Neural cell (in vitro differentiated cells): ENCODE measurements around the gene CAV3.

Source experiments
- CTCF ChIP-seq: fragments of 450-650 bp; IDR thresholded peaks from 2 replicates; pipeline ENCODE4 v1.5.1; 2014; ENCODE audit warnings: antibody characterized with exemption, mild to moderate bottlenecking, moderate library complexity; ENCODE audit not compliant: poor library complexity, severe bottlenecking
- EP300 ChIP-seq: fragments of 450-650 bp; conservative IDR thresholded peaks from 2 replicates; pipeline ENCODE4 v1.6.1; 2014; ENCODE audit warnings: antibody characterized with exemption, mild to moderate bottlenecking, moderate library complexity; ENCODE audit not compliant: poor library complexity, severe bottlenecking
- EZH2 ChIP-seq: fragments of 200-600, 300-800 bp; shearing (Covaris generic), sonication (generic); IDR thresholded peaks from 2 replicates; pipeline ENCODE4 v1.6.1; 2014; ENCODE audit warnings: antibody characterized with exemption, low read length, borderline replicate concordance, mild to moderate bottlenecking; ENCODE audit not compliant: insufficient read depth, poor library complexity, severe bottlenecking
- POLR2AphosphoS5 ChIP-seq: IDR thresholded peaks from 2 replicates; pipeline ENCODE4 v1.6.1; 2012
- RAD21 ChIP-seq: fragments of 450-650 bp; conservative IDR thresholded peaks from 2 replicates; pipeline ENCODE4 v1.6.1; 2014; ENCODE audit warnings: antibody characterized with exemption, mild to moderate bottlenecking, moderate library complexity
- REST ChIP-seq: IDR thresholded peaks from 2 replicates; pipeline ENCODE4 v1.6.1; 2012; ENCODE audit warnings: borderline replicate concordance
- TAF1 ChIP-seq: IDR thresholded peaks from 2 replicates; pipeline ENCODE4 v1.6.1; 2012; ENCODE audit warnings: low read depth

GRCh38 chr3:8759038-8759707 is 25.6 kb downstream of the CAV3 start:
- TF ChIP-seq EZH2 (no peak), RAD21 (no peak), CTCF (no peak), POLR2AphosphoS5 (no peak), EP300 (no peak), REST (no peak), TAF1 (no peak)
